AG04449 (cell line): ENCODE measurements around the gene SLC12A1.

Experiments
- CTCF ChIA-PET: fragments of 350-600 bp; formaldehyde crosslinking; extraction: SDS; loops from one replicate; lab custom pipeline; 2021; ENCODE audit warnings: antibody characterized with exemption; lab: Yijun Ruan, JAX
- POLR2A ChIA-PET: fragments of 400-600, 350-600 bp; formaldehyde crosslinking; extraction: SDS; loops from one replicate; lab custom pipeline; 2020; ENCODE audit warnings: antibody characterized with exemption, inconsistent platforms; lab: Yijun Ruan, JAX
- DNase-seq: peaks from one replicate; pipeline ENCODE4 v3.0.0-alpha.2; 2010; ENCODE audit warnings: low read depth, low spot score
- H3K4me3 ChIP-seq: 2 replicates; pipeline ENCODE4 v1.5.1; 2011; ENCODE audit warnings: low read depth, mild to moderate bottlenecking, control low read depth, low read length
- CTCF ChIP-seq: IDR thresholded peaks from one replicate; pipeline ENCODE4 v1.5.1; 2011; ENCODE audit warnings: mild to moderate bottlenecking, moderate library complexity, low read length, control low read depth, inconsistent platforms; ENCODE audit not compliant: insufficient read depth; ENCODE audit errors: missing control alignments

The SLC12A1 gene

GRCh38 chr15:48190932-48191573, 15.0 kb upstream of the SLC12A1 start:
- CTCF ChIA-PET = no interaction called here
- no peak overlapping the region for H3K4me3 ChIP-seq
- no peak for TF ChIP-seq CTCF
- DNase-seq = no peak
- POLR2A ChIA-PET = no interaction called here

DNA sequence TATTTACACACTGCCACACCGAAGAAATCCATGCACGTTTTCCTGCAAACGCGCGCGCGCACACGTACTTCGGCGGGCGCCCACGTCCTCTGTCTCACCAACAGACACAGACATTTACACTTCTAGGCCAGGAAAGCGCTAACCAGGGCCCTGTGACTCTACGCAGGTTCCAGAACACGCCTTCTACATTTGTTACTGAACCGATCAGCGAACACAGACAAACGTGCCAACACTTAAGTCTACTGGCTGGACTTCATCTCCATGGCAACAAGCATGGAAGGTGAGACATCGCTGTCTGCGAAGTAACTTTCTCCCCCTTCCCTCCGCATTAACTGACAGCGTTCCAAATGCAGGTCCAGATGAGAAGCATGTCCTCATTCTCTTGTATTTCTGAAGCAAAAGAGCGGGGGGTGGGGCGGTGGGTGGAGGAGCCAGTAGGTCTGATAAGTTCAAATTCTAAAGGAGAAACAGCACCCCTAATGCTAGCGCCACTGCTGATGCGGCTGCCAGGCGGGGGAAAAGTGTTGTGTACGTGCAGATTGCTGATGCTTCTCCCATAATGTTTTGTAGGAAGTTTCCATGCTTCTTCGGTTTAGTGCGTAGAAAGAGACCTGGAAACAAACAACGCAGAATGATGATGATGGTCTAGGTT, 14.4 kb upstream of the SLC12A1 start, which contains the start of gene CTXN2:
TSS of gene CTXN2 (plus strand) at position 92 of the 652 bp plus-strand sequence. CDS start 9,636 bp downstream, outside the sequence.
- ChIA-PET POLR2A (no interaction called here), CTCF (no interaction called here)
- TF ChIP-seq CTCF = no peak
- no peak for DNase-seq
- no peak within 1 kb of the TSS for H3K4me3 ChIP-seq

- no peak overlapping the region for H3K4me3 ChIP-seq
- ChIA-PET CTCF (no interaction called here), POLR2A (no interaction called here)
- TF ChIP-seq CTCF = no peak
- no peak for DNase-seq
Measured at GRCh38 chr15:48202068-48202467, 4.0 kb upstream of the SLC12A1 start.

DNA sequence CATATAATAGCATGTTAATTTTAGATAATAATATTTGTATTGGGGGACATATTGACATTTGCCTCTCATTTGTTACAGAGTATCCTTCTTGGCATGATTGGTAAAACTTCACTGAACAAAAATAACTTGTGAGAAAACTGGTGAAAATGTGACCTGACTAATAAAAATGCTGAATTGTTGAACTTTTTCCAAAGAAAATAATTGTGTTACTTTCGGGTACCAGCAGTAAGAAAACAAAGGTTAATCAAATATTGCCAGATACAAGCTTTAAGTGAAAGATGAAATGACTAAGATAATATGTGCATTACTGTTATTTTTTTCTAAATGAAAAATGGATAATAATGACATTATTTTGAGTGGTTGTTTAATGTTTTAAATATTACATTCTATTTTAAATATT, 15.2 kb downstream of the SLC12A1 start:
- TF ChIP-seq CTCF = no peak
- CTCF ChIA-PET = no interaction called here
- DNase-seq = no peak
- POLR2A ChIA-PET = no interaction called here
- H3K4me3 ChIP-seq = no peak overlapping the region

GRCh38 chr15:48221885-48222284, 15.8 kb downstream of the SLC12A1 start:
- DNase-seq = no peak
- TF ChIP-seq CTCF = no peak
- ChIA-PET CTCF (no interaction called here), POLR2A (no interaction called here)
- H3K4me3 ChIP-seq = no peak overlapping the region

DNA sequence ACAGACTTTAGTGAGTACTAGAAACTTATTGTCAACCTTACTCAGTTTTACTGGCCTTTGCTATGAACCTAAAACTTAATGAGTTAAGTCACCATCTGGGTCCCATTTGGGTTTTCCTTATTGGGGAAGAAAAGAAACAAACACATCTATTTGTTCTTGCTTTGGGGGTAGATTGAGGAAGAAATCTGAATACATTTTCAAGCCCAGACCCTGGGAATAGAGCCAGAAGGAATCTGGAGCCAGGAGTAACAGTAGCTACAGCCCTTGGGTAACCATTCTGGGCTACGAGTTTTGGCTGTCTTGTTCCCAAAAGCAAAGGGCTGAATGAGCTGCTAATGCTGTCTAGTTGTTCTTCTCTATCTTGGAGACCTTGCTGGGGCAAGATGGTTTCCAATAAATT, 16.5 kb downstream of the SLC12A1 start:
- POLR2A ChIA-PET = no interaction called here
- H3K4me3 ChIP-seq = no peak overlapping the region
- DNase-seq = no peak
- no peak for TF ChIP-seq CTCF
- CTCF ChIA-PET = no interaction called here
